Vagina (tissue), 2 donors: ENCODE data around the gene SPON1. TPM values are rescaled to one million over a fixed set of nuclear protein-coding genes. Genes with fewer than 3 reads are reported as not detected.
"Not testable (repeated sequence)": the region's sequence is repeated elsewhere in the genome, so short reads cannot be mapped to it uniquely, and the experiment has no call there.

Experiments
- DNase-seq, 2 donors: peaks; one replicate each; pipeline ENCODE4 v3.0.0-alpha.2; 2017; ENCODE audit errors: extremely low spot score in 2 of 2
- H3K27ac ChIP-seq: fragments of 200-600 bp; sonication (generic); one replicate; pipeline ENCODE4 v1.5.1; 2019
- H3K27me3 ChIP-seq: fragments of 200-600 bp; sonication (generic); one replicate; pipeline ENCODE4 v1.5.1; 2019
- H3K36me3 ChIP-seq, 2 donors: fragments of 200-600 bp; sonication (generic); one replicate each; pipeline ENCODE4 v1.5.1; 2017 to 2019
- H3K4me1 ChIP-seq: fragments of 200-600 bp; sonication (generic); one replicate; pipeline ENCODE4 v1.5.1; 2019
- H3K4me3 ChIP-seq, 2 donors: fragments of 200-600 bp; sonication (generic); 1 replicate in 1 of 2; 2 replicates in 1 of 2; pipeline ENCODE4 v1.5.1; 2016 to 2019
- H3K9me3 ChIP-seq: fragments of 200-600 bp; sonication (generic); one replicate; pipeline ENCODE4 v1.5.1; 2019
- CTCF ChIP-seq, 3 experiments: fragments of 450-650 bp in 2 of 3; fragments of 200-600 bp in 1 of 3; sonication (generic) in 1 of 3; IDR thresholded peaks; one replicate each; pipeline ENCODE4 v1.5.1; 2017 to 2019; ENCODE audit warnings: antibody characterized with exemption in 3 of 3, mild to moderate bottlenecking in 2 of 3, moderate library complexity in 2 of 3
- POLR2A ChIP-seq, 2 donors: fragments of 450-650 bp; IDR thresholded peaks; one replicate each; pipeline ENCODE4 v1.6.1; 2017; ENCODE audit warnings: antibody characterized with exemption in 2 of 2, mild to moderate bottlenecking in 2 of 2, moderate library complexity in 2 of 2
- POLR2AphosphoS5 ChIP-seq, 2 donors: sonication (generic); formaldehyde crosslinking; IDR thresholded peaks; one replicate each; pipeline ENCODE4 v1.9.0; 2017; ENCODE audit warnings: antibody characterized with exemption in 2 of 2, mild to moderate bottlenecking in 2 of 2, low read depth in 1 of 2; ENCODE audit not compliant: insufficient read depth in 1 of 2
- intact Hi-C: fragments of 100-400 bp; cut with DNase I; formaldehyde crosslinking; loops from one replicate; pipeline ENCODE4 v1.15.1; 2023
- total RNA-seq: library from RNA; depleted of rRNA; stranded (reverse); fragments of >200 nt; gene quantifications from one replicate; pipeline ENCODE4 v1.2.3, GENCODE V29; 2016

Gene SPON1
- total RNA-seq, 1 donor from 2014 or later, result 31.7 TPM

- no peak for DNase-seq
- Histone ChIP-seq H3K4me1 (peaks cover 4% of the 10 kb centered on the region), H3K27me3 (no peaks in the 10 kb centered on the region), H3K9me3 (no peaks in the 10 kb centered on the region), H3K36me3 (no peaks in the 10 kb centered on the region), H3K4me3 (no peak overlapping the region), H3K27ac (peak overlapping the region; percentile 30)
- intact Hi-C loops, result no loop called here
- TF ChIP-seq CTCF (IDR thresholded peaks at IDR 0.05) (no peak), POLR2A (IDR thresholded peaks at IDR 0.05) (no peak), POLR2AphosphoS5 (IDR thresholded peaks at IDR 0.05; ENCODE audit: insufficient read depth in 1 of 2, low read depth in 1 of 2) (no peak)
Observed at GRCh38 chr11:14081581-14082231, 119.2 kb downstream of the SPON1 start.

GRCh38 chr11:14082338-14082737, 119.8 kb downstream of the SPON1 start:
- Histone ChIP-seq H3K9me3 (no peaks in the 10 kb centered on the region), H3K27me3 (no peaks in the 10 kb centered on the region), H3K36me3 (no peaks in the 10 kb centered on the region), H3K4me3 (no peak overlapping the region), H3K4me1 (peaks cover 4% of the 10 kb centered on the region), H3K27ac (peak overlapping the region; percentile 30)
- intact Hi-C loops, result no loop called here
- no peak for DNase-seq
- TF ChIP-seq CTCF (IDR thresholded peaks at IDR 0.05) (no peak), POLR2AphosphoS5 (IDR thresholded peaks at IDR 0.05; ENCODE audit: insufficient read depth in 1 of 2, low read depth in 1 of 2) (no peak), POLR2A (IDR thresholded peaks at IDR 0.05) (no peak)

- H3K27ac ChIP-seq, intact Hi-C loops, H3K4me3 ChIP-seq, H3K27me3 ChIP-seq, DNase-seq, H3K4me1 ChIP-seq, H3K36me3 ChIP-seq, H3K9me3 ChIP-seq: not testable (repeated sequence)
Observed at GRCh38 chr11:14088861-14089260, 126.3 kb downstream of the SPON1 start.

- no peak for DNase-seq
- intact Hi-C loops, result no loop called here
- TF ChIP-seq CTCF (IDR thresholded peaks at IDR 0.05) (no peak), POLR2AphosphoS5 (IDR thresholded peaks at IDR 0.05; ENCODE audit: insufficient read depth in 1 of 2, low read depth in 1 of 2) (no peak), POLR2A (IDR thresholded peaks at IDR 0.05) (no peak)
- Histone ChIP-seq H3K4me3 (no peak overlapping the region), H3K4me1 (no peaks in the 10 kb centered on the region), H3K27me3 (no peaks in the 10 kb centered on the region), H3K9me3 (no peaks in the 10 kb centered on the region), H3K27ac (no peak overlapping the region), H3K36me3 (no peaks in the 10 kb centered on the region)
Observed at GRCh38 chr11:14089690-14090462, 127.4 kb downstream of the SPON1 start.

GRCh38 chr11:14090631-14091030, 128.1 kb downstream of the SPON1 start:
- H3K9me3 ChIP-seq, H3K4me3 ChIP-seq, H3K36me3 ChIP-seq, intact Hi-C loops, H3K4me1 ChIP-seq, H3K27ac ChIP-seq, DNase-seq, H3K27me3 ChIP-seq: not testable (repeated sequence)

- no peak overlapping the region for H3K4me3 ChIP-seq
- TF ChIP-seq POLR2A (IDR thresholded peaks at IDR 0.05) (no peak), CTCF (IDR thresholded peaks at IDR 0.05) (no peak), POLR2AphosphoS5 (IDR thresholded peaks at IDR 0.05; ENCODE audit: insufficient read depth in 1 of 2, low read depth in 1 of 2) (no peak)
- no peaks in the 10 kb centered on the region for H3K36me3 ChIP-seq
- no peak overlapping the region for H3K27ac ChIP-seq
- H3K9me3 ChIP-seq, result no peaks in the 10 kb centered on the region
- H3K4me1 ChIP-seq, result no peaks in the 10 kb centered on the region
- intact Hi-C loops, result no loop called here
- no peaks in the 10 kb centered on the region for H3K27me3 ChIP-seq
- DNase-seq, result no peak
Observed at GRCh38 chr11:14093065-14093464, 130.5 kb downstream of the SPON1 start.
